GM21717 (cell line): ENCODE measurements around the gene PRAF2.

Experiments used
- ATAC-seq: cut with Tn5 transposase; IDR thresholded peaks from one replicate; pipeline ENCODE4 v1.9.1; 2021; ENCODE audit warnings: mild to moderate bottlenecking, moderate library complexity; ENCODE audit not compliant: unreplicated experiment

PRAF2 gene, protein sequence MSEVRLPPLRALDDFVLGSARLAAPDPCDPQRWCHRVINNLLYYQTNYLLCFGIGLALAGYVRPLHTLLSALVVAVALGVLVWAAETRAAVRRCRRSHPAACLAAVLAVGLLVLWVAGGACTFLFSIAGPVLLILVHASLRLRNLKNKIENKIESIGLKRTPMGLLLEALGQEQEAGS

DNA sequence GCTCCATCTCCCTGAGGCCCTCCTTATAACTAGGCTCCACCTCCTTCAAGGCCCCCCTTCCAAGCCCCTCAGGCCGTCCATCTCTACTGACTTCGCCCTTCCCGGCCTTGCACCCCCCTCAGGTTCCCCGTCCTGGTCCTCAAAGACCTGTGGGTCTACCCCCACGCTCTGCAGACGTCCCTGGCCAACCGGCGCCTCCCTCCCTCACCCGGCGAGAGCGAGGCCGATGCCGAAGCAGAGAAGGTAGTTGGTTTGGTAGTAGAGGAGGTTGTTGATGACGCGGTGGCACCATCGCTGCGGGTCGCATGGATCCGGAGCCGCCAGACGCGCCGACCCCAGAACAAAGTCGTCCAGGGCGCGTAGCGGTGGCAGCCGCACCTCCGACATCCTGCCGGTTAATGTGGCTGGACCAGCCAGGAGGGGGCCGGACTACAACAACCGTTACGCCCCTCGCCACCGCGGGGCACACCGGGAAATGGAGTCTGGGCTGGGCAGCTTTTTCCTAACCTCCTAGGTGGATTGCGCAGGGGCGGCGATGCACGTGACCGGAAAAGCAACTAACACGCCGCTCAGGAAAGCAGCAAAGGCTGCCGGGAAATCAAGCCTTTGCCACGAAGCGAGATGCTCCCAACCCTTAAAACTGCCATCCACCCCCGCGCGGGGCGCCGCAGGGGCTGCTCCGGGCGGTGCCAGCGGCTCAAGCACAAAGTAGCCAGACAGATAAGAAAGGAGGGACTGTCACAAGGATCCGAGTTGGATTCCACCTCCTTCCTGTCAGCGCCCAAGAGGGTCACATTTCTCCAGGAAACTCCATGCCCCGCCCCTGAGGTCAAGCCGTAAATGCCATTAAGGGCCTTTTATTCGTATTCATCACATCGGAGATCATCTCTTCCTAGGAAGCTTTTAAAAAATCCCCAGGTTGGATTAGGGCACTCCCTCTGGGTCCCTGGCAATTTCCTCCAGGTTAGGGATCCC lies at the start of gene PRAF2:
PRAF2 (minus strand) TSS at position 402 of the 975 bp plus-strand sequence; CDS start at position 387, 15 bp downstream.
- ATAC-seq = peak; percentile 71

DNA sequence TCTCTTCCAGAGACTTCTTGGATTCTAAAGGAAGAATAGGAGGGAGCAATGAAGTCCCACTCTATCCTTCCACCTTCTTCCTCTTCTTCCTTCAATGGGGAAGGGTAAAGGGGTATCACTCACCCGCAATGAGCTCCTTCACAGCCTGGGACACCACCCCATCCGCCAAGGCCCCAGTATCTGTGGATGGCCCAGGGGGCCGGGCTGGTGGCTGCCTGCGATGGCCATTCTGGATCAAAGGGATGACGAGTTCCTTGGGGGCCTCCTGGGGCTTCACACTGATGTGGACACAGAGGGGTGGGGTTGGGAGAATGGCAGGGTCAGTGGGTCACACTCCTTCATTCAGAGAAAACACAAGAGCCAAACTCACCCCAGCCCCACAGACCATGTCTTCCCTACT lies 48.7 kb upstream of the PRAF2 start:
- no peak for ATAC-seq

DNA sequence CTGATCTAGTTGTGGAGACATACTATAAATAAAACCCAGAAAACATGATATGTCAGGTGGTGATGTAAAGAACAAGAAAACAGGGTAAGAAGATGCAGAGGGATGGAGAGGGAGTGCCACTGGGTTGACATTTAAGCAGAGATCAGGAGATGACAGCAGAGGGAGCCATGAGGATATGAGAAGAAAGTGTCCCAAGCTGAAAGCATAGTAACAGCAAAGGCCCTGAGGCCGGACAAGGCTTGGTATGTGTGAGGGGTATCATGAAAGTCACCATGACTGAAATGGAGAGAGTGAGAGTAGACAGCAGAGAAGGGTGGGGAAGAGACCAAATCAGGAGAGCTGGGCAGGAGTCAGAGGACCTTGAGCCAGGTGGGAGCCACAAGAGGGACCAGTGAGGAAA lies 46.3 kb upstream of the PRAF2 start:
- no peak for ATAC-seq

DNA sequence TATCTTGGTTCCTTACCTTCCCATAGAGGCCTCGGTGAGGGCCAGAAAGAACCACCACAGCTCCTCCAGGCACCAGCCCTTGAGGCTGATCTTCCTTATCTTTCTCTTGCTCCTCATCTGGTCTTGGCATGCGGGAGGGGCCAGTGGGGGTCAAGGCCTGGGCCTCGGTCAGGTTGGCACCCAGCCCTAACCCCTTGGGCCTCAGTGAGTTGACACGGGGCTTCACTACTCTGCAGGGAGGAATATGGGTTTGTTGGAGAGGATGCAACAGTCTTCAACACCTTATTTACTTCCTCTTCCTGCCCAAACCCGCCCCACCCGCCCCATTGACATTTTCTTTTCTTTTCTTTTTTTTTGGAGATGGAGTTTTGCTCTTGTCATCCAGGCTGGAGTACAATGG lies 43.8 kb upstream of the PRAF2 start:
- ATAC-seq = no peak

DNA sequence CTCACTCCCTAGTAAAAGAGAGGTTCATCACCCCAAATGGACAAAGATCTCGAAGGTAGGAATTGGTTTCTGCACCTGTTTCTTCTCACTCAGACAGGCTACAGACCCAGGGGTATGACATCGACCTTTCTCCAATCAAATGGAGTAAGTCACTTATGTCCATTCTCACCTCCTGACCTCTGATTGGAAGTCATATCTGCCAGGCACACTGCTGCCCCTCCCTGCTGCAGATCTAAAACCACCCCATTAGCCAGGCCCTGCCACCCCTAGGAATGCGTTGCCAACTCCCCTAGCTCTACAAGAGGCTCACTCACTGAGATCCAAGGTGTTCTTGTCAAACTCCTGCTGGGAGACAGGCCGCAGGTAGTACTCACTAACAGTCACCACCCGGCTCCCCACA lies 42.9 kb upstream of the PRAF2 start:
- ATAC-seq = no peak

DNA sequence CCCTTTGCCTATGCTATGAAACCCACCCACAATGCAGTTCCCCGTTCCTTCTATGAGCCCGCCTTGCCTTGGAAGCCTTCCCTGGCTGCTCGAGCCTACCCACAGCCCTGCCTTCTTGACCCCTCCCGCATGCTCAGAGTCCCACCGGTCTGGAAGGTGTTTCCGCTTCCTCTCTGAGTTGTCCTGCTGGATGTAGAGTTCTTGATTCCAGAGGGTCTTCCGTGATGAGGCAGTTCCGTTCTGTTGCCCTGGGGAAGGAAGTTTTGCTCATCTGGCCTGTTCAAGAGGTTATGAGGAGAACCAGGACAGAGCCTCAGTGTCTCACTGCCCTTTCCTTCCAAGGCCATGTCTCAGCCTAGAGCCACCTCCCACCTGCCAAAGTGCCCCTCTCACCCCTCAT lies 42.3 kb upstream of the PRAF2 start:
- no peak for ATAC-seq

DNA sequence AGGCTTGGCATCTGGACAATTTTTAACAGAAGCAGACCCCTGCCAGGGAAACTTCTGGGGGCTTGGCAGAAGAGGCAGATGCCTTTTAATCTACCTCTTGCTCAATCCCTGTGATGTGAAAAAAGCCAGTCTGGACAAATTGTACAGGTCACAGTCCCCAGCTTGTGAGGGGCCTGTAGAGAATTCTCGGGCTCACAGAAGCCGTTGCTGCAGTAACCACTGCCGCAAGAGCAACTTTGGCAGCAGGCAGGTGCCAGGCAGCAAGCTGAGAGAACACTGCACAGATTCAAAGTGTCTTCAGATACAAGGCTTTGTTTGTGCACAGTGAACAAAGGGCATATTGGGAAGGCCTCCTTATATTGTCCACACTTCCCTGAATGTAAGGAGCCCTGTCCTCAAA lies 38.0 kb upstream of the PRAF2 start:
- no peak for ATAC-seq

DNA sequence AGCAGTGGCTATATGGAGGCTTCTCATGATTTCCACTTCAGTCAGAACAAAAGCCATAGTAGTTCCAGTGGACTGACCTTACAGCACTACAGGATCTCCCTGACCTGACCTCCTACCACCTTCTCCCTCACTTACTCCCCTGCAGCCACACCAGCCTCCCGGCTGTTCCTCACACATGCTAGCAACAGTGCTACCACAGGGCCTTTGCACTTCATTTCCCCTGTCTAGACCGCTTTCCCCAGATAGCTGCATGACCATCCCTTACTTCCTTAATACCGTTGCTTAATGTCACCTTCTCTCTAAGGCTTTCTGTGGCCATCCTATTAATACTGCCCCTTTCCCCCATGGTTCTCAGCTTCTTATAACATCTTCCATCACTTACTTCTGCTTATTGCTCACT lies 36.6 kb upstream of the PRAF2 start:
- ATAC-seq = no peak

DNA sequence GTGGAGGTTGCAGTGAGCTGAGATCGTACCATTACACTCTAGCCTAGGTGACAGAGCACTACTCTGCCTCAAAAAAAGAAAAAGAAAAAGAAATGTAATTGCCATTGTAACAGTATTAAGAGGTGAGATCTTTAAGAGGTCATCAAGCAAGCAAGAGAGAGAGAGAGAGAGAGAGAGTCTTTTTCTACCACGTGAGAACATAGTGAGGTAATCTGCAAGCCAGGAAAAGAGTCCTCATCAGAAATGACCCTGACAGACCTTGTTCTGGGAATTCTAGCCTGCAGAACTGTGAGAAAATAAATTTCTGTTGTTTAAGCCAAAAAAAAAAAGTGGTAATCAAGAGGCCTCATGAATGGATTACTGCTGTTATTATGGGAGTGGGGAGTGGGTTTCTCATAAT lies 34.8 kb upstream of the PRAF2 start:
- no peak for ATAC-seq

DNA sequence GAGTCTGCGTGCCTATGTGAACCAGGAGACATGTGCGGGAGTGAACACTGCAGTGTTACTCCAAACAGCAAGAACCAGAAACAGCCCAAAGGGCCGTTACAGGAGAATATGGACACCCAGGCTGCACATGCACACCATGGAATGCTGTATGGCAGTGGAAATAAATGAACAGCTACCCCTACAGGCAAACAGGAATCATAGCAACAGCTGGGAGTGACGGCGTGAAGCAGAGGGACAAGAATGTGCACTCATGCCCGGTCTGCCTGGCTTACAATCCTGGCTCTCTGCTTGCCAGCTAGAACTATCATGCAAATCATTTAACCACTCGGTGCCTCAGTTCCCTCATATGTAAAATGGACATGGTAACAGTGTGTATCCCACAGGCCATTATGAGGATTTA lies 33.1 kb upstream of the PRAF2 start:
- ATAC-seq = no peak

DNA sequence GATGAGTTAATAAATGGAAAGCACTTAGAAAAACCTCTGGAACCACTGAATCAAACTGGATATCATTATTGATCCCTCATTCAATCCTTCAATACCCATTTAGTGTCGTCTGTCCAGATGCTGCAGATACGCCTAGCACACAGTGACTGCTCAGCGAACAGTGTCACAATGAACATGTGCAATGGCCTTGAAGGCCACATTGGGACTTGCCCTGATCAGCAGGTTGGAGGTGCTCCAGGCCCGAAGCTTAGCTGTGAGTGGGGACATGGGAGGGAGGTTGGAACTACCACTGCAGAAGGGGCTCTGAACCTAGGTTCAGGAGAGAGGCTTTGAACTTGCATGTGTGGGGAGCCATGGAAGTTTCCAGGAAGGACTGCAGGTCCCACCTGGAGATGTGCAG lies 32.5 kb upstream of the PRAF2 start:
- no peak for ATAC-seq

DNA sequence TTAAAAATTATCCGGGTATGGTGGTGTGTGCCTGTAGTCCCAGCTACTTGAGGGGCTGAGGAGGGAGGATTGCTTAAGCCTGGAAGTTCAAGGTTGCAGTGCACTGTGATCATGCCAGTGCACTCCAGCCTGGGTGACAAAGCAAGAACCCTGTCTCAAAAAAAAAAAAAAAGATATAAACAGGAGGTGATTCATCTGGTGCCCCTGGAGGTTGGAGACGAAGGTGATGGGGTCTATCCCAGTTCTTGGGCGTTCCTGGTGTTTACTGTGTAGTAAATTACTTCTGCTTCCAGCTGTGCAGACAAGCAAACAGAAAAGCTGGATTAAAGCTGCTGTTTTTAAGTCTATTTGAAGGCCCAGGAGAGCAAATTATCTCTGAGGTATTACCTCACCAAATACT lies 29.8 kb upstream of the PRAF2 start:
- no peak for ATAC-seq

DNA sequence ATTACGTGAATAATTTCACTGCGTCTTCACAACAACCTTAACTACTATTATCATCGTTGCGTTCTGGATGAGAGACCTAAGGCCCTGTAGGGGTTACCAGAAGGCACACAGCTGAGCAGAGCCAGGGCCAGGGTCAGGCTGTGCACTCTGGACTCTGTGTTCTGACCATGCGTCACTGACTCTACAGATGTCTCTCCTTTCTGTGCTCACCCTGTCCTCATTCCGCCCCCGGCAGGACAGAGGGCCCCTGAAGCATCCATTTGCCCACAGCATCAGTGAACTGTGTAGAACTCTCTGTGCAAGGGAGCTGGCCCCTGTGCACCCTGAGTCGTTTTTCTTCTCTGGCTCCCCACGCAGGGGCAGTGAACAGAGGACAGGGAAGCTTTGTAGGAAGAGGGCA lies 28.4 kb upstream of the PRAF2 start:
- no peak for ATAC-seq

DNA sequence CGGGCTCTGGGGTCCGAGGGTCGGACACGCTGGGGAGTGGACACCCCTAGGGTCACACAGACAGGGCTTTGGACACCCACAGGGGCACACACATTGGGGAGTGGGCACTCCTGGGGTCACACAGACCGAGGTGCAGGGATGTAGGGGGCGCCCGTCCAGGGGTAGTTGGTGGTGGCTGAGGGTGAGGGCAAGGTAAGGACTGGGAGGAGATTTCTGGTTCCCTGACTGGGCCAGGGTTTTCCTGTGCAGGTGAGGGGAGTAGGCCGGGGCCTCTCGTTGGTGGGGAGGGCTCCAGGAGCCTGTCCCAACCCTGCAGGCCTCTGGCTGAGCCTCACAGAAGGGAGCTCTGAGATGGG lies 27.8 kb upstream of the PRAF2 start:
- peak; percentile 3 for ATAC-seq

DNA sequence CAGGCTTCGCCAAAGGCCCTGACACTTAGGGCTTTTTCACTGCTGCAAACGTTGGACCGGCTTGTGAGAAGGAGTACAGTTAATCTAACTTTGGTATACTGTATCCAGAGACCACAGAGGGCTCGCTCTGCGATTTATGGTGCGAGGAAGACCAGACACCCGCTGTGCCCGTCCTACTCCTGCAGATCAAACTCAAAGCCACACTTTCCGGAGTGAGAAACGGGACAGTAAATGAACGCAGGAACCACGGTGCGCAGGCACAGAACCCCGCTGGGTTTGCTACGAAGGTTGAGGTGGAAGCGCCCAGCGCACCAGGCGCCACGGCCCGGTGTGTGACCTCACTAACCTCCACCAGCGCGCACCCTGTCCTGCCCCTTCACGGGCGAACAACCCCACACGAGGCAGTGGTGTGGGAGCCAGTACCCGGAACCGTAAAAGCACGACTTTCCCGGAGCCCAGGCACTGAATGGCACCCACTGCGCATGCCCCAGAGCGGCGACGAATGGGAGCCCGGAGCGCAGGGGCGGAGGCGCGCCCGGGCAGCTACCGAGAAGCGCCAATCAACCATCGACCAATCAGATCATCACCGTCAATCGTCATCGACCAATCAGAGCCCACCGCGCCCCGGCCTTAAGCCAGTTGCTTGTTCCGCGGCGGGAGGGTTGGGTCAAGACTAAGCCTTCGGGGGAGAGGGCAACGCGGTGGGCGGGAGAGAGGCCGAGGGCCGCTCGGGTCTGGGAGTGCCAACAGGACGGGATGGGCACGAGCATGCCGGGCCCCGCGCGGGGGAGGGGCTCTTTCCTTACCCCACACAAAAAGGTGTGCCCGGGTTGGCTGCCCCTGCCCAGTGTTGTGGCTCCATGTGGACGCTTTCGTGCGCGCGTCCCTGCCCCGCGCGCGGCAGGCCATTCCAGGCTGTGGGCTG lies 27.2 kb upstream of the PRAF2 start:
- ATAC-seq = peak; percentile 93

DNA sequence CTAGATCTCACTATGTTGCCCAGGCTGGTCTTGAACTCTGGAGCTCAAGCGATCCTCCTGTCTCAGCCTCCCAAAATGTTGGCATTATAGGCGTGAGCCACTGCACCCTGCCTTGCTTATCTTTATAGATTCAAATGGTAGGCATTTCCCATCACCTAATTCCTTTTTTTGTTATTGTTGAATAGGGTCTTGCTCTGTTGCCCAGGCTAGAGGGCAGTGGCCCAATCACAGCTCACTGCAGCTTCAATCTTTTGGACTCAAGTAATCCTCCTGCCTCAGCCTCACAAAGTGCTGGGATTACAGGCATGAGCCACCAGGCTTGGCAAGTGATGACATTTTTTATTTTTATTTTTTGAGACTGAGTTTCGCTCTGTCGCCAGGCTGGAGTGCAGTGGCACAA lies 22.6 kb upstream of the PRAF2 start:
- no peak for ATAC-seq

DNA sequence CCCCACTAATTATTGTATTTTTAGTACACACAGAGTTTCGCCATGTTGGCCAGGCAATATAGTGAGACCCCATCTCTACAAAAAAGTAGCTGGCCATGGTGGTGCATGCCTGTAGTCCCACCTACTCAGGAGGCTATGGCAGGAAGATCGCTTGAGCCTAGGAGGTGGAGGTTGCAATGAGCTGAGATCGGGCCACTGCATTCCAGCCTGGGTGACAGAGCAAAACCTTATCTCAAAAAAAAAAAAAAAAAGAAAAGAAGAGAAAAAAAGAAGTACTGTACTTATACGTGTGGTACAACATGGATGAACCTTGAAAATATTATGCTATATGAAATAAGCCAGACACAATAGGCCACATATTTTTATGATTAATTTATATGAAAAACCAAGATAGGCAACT lies 15.8 kb upstream of the PRAF2 start:
- ATAC-seq = no peak

DNA sequence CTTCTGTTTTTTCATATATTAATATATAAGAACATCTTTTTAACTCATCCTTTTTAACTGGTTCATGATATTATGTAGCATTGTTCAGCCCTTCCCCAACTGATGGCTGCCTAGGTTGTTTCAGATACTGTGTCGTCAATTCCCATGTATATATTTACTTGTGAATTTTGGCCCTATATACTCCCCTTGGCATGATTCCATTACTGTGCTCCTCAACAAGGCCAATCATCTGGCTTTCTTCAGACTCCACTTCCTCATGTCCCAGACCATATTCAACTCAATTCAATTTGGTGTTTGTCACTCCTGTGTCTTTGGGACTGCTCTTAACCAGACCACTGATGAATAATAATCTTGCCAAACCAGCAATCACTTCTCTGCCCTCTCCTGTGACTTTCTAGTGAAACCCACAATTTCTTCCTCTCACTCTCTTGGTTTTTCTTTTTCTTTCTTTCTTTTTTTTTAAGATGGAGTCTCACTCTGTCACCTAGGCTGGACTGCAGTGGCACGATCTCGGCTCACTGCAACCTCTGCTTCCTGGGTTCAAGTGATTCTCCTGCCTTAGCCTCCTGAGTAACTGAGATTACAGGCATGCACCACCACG lies 8.6 kb upstream of the PRAF2 start:
- no peak for ATAC-seq

DNA sequence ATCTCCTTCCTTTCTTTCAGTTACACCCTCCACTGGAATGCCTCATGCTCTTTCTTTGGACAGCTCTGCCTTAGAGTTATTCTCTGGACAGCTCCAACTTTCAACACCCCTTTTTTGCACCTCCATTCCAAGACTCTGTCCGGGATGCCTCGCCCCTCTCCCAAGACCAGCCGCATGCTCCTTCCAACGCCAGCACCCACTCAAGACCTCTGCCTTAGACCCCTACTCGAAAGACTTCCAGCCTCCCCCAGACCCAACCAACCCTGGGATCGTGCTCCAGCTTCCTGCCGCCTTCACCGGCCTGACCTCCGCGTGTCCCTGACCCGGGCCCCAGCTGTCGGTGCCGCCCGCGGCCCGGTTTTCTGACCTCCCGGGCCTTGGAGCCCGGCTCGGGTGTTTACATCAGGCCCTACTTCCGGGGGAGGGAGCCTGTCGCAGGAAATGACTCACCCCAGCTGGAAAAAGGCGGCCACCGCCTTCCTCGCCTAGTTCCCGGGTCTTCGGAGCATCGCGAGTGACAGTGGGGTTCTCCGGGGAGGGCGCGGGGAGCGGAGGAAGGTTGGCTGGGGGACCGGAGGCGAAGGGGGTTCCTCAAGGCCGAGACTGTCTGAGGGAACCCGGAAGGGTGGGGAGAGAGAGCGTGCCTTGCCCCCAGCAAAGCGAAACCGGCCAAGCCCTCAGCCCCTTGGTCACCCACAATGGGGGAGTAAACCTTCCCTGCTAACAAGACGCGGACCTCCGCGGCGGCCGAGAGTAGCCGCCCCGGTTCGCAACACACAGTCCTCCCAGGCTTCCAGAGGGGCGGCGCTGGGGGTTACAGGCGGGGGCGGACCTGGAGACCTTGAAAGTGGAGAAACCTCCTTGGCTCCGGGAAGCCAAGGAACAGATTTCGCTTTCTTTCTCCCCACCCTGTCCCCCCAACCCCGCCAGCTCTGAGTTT lies 6.0 kb upstream of the PRAF2 start, which contains the start of gene WDR45:
WDR45 (minus strand) TSS at position 399 of the 940 bp plus-strand sequence. CDS start 1,792 bp downstream, outside the sequence.
- ATAC-seq = peak; percentile 61

DNA sequence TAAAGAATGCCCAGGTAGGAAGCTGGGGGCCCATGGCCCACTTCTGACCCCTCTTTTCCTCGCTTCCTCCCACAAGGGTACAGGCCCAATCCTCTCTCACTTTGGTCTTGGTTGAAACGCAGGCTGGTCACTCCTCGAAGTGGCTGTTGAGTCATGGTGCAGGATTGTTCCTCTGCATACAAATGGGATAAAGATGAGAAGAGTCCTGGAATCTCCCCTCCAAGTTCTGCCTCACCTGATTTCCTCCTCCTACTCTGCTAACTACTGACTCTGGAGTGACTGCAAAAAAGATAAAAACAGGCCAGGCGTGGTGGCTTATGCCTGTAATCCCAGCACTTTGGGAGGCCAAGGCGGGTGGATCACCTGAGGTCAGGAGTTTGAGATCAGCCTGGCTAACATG lies 4.1 kb upstream of the PRAF2 start:
- no peak for ATAC-seq
